NCI-H524 treated with DMSO at 0.1 percent for 48 hours (cell line): Measurements from ENCODE around the gene GALE.
"Not testable (repeated sequence)": the region's sequence is repeated elsewhere in the genome, so short reads cannot be mapped to it uniquely, and the experiment has no call there.

Source experiments
- DNase-seq: peaks from one replicate; lab custom pipeline; 2025; lab: John Stamatoyannopoulos, UW

GALE gene

GRCh38 chr1:23800400-23801337, at the start of gene GALE:
GALE (minus strand) TSS chr1:23800754; CDS start chr1:23799007, 1,747 bp downstream.
- peak; percentile 48 for DNase-seq

DNA sequence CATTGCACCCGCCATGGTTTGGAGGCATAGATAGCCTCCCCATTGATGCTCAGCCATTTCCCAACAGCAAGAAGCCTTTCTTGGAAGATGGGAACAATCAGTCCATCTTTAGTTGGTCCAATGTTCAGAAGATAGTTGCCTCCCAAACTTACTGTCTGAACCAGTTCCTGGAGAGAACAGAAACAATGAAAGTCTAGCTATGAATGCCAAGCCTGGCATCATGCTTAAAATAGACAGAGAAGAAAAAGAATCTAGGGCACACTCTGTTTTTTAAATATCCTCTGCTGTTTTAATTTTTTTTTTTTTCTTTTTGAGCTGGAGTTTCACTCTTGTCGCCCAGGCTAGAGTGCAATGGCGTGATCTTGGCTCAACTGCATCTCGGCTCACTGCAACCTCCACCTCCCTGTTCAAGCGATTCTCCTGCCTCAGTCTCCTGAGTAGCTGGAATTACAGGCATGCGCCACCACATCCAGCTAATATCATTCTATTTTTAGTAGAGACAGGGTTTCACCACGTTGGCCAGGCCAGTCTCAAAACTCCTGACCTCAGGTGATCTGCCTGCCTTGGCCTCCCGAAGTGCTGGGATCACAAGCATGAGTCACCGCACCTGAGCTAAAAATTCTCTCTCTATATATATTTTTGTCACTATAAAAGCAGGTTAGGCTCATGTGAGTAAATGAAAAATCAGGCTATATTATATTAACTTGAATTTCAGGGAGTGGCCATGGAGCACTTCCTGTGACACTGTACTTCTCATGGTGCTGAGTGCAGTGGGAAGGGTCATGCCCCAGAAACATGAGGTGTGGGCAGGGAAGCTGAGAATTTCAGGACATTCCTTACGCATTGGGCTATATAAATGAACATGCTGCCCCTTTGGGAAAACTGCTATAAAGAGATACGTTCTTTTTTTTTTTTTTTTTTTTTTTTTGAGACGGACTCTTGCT, 48.4 kb upstream of the GALE start:
- no peak for DNase-seq

DNA sequence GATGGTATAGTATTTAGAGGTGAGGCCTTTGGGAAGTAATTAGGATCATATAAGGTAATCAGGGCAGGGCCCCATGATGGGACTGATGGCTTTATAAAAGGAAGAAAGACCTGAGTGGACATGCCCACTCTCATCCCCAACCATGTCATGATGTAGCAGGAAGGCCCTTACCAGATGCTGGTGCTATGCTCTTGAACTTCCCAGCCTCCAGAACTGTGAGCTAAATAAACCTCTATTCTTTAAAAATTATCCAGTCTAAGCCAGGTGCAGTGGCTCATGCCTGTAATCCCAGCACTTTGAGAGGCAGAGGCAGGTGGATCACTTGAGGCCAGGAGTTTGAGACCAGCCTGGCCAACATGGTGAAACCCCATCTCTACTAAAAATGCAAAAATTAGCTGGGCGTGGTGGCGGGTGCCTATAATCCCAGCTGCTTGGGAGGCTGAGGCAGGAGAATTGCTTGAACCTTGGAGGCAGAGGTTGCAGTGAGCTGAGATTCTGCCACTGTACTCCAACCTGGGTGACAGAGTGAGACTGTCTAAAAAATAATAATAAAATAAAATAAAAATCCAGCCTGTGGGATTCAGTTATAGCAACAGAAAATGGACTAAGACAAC, 47.0 kb upstream of the GALE start:
- DNase-seq, result not testable (repeated sequence)

DNA sequence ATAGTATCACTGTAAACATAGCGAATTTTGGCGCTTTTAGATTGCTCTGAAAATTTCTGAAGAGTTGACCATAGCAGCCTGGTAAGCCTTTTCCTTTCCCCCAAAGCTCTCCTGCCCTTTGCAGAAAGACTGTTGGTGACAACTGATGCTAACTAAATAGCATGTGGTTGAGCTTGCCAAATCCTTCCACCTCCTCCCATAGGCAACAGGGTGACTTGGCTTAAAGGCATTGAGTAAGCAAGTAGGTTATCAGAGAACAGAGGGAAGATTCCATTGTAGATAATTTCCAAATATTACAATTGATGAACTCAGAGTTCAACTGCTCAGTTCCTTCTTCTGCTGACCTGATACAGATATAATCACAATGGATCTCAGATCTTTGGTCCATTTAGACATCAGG, 44.6 kb upstream of the GALE start:
- DNase-seq, result no peak

- DNase-seq, result no peak
Measured at GRCh38 chr1:23843644-23844043, 43.1 kb upstream of the GALE start.

- no peak for DNase-seq
Measured at GRCh38 chr1:23838401-23838866, 37.9 kb upstream of the GALE start.

GRCh38 chr1:23837908-23838307, 37.4 kb upstream of the GALE start:
- no peak for DNase-seq

- no peak for DNase-seq
Measured at GRCh38 chr1:23836037-23836436, 35.5 kb upstream of the GALE start.

GRCh38 chr1:23834156-23834555, 33.6 kb upstream of the GALE start:
- DNase-seq, result not testable (repeated sequence)

GRCh38 chr1:23827717-23828116, 27.2 kb upstream of the GALE start:
- DNase-seq, result no peak

DNA sequence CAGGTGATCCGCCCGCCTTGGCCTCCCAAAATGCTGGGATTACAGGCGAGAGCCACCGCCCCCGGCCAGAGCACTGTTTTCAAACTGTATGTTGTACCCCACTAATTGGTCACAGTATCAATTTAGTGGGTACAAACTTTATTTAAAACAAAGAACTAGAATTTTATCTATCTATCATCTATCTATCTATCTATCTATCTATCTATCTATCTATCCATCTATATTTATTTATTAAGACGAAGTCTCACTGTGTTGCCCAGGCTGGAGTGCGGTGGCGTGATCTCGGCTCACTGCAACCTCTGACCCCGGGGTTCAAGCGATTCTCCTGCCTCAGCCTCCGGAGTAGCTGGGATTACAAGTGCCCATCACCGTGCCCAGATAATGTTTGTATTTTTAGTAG, 26.0 kb upstream of the GALE start:
- not testable (repeated sequence) for DNase-seq

DNA sequence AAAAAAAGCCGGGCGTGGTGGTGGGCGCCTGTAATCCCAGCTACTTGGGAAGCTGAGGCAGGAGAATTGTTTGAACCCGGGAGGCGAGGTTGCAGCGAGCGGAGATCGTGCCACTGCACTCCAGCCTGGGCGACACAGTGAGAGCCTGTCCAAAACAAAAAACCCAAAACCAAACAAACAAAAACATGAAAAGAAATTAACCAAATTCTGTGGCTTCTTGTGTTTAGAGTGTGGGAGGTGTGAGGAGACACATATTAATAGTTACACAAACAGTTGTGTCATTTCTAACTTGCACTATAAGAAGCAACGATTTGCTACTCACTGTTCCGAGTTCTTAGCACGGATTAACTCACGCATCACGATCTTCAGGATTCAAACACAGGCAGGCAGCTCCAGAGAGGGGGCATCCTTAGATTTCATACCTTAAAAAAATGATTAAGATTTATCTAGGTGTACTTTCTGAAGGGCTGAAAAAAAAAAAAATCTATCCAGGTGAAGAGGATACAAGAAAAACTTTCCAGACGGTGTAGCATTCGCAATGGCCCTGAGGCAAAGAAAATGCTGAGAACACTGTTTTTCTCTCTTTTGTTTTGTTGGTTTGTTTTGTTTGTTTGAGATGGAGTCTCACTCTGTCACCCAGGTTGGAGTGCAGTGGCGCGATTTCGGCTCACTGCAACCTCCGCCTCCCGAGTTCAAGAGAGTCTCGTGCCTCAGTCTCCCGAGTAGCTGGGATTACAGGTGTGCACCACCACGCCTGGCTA, 25.4 kb upstream of the GALE start:
- no peak for DNase-seq

- peak; percentile 45 for DNase-seq
Measured at GRCh38 chr1:23825076-23825761, 24.7 kb upstream of the GALE start, which contains the start of gene HMGCL. HMGCL (minus strand) TSS chr1:23825429; CDS start chr1:23825415, 14 bp downstream.

DNA sequence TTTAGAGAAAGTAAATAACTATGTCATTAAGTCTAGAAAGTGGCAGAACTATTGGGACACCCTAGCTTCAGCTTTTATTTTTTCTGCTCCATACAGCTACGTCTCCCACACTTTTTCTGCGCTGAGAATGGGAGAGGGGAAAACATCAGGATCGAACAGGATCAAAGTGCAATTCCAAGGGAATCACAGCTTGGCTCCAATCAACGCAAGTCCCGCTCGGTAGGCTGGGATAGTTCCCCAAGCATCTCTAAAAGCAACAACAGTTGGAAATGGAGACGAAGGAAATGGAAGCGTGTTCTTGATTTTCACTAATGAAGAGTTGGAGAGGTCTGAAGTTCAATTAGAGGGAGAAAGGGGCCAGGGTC, 24.1 kb upstream of the GALE start:
- no peak for DNase-seq

- DNase-seq, result no peak
Measured at GRCh38 chr1:23823767-23824166, 23.2 kb upstream of the GALE start.

DNA sequence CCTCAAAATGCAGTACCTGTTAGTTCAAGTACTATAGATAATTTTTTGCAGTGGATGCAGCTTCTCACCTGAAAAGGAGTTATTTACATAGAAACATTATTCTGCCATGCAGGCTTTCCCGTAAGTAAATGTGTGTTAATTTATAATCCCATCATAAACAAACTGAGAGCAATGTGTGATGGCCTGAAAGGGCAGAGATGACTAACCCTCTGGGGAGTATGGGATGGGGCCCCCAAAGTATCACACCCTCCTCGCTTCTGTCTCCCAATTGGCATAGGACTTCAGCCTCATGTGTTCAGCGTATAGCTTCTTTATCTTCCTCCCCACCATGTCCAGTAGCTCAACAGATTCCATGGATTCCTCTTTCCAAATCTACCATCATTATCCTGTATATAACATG, 17.1 kb upstream of the GALE start:
- no peak for DNase-seq

GRCh38 chr1:23816906-23817305, 16.4 kb upstream of the GALE start:
- DNase-seq, result no peak

DNA sequence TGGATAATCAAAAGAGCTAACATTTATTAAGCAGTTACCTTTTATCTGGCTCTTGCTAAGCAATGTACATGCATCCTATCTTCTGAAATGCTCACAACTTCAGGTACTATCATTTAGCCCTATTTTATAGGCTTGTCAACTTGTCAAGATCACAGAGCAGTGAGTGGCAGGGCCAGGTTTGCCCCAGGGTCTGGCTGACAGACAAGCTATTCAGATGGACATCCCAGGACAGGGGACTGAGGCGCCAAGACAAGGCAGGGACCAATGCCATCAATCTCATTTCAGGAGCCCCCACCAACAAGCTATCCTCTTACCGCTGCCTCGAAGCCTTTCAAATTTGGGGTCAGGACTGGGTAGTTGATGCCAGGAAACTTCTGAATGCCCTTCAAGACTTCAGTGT, 15.8 kb upstream of the GALE start:
- no peak for DNase-seq

- no peak for DNase-seq
Measured at GRCh38 chr1:23814016-23814415, 13.5 kb upstream of the GALE start.

DNA sequence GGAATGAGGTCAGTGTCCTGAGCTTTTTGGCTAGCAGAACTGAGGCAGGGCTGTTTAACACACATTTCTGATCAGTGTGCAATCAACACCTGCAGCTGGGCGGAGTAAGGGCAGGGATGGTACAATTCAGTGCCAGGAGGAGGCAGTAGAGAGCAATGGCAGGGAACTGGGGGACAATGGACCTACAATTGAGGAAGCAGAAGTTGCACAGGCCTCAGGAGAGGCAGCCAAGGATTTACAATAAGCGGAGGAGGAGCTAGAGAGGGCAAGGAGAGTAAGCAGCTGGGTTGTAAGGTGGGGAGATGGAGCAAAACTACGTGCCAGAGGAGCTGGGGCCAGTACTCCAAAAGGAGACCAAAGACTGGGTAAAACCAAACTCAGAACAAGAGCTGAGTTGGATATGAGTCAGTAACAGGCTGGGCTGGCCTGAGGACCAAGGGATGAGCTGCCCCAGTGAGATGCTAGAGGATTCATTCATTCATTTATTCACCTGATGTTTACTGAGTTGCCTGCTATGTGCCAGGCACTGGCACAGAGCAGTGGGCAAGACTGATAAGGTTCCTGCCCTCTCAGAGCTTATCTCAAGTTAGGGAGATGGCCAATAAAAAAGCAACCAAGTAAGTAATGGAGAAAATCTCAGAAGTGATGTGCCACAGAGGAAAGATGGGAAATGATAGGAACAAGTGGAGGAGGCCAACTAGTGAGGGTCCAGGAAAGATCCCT, 10.4 kb upstream of the GALE start:
- no peak for DNase-seq
